Smooth muscle cell (in vitro differentiated cells): ENCODE data around the gene CCDC9. TPM values are rescaled to one million over a fixed set of nuclear protein-coding genes. Genes with fewer than 3 reads are reported as not detected.

Source experiments
- DNase-seq: peaks from one replicate; lab custom pipeline; 2025; ENCODE audit not compliant: unreplicated experiment; lab: John Stamatoyannopoulos, UW
- H2AFZ ChIP-seq: fragments of 200-600 bp; sonication (generic); 2 replicates; pipeline ENCODE4 v1.6.0; 2016; ENCODE audit warnings: antibody characterized with exemption, low read depth, mild to moderate bottlenecking
- H3F3A ChIP-seq: fragments of 200-600 bp; sonication (generic); 2 replicates; pipeline ENCODE4 v1.6.0; 2017; ENCODE audit warnings: antibody characterized with exemption, low read depth
- H3K27ac ChIP-seq: fragments of 200-600 bp; sonication (generic); 2 replicates; pipeline ENCODE4 v1.5.1; 2016; ENCODE audit warnings: low read depth, mild to moderate bottlenecking
- H3K27me3 ChIP-seq: fragments of 200-600 bp; sonication (generic); 2 replicates; pipeline ENCODE4 v1.6.1; 2016; ENCODE audit warnings: low read depth, mild to moderate bottlenecking
- H3K36me3 ChIP-seq: fragments of 200-600 bp; sonication (generic); 2 replicates; pipeline ENCODE4 v1.5.1; 2016; ENCODE audit warnings: low read depth
- H3K4me1 ChIP-seq: fragments of 200-600 bp; sonication (generic); 2 replicates; pipeline ENCODE4 v1.5.1; 2016; ENCODE audit warnings: low read depth
- H3K4me2 ChIP-seq: fragments of 200-600 bp; sonication (generic); 2 replicates; pipeline ENCODE4 v1.6.0; 2016; ENCODE audit warnings: mild to moderate bottlenecking
- H3K4me3 ChIP-seq: fragments of 200-600 bp; sonication (generic); 2 replicates; pipeline ENCODE4 v1.5.1; 2016; ENCODE audit warnings: mild to moderate bottlenecking
- H3K79me2 ChIP-seq: fragments of 200-600 bp; sonication (generic); 2 replicates; pipeline ENCODE4 v1.6.0; 2016; ENCODE audit warnings: low read depth, mild to moderate bottlenecking
- H3K9ac ChIP-seq: fragments of 200-600 bp; sonication (generic); 2 replicates; pipeline ENCODE4 v1.6.0; 2016; ENCODE audit warnings: low read depth
- H3K9me3 ChIP-seq: fragments of 200-600 bp; sonication (generic); replicated peaks from 2 replicates; pipeline ENCODE4 v1.5.1; 2016; ENCODE audit warnings: low read depth
- H4K20me1 ChIP-seq: fragments of 200-600 bp; sonication (generic); 2 replicates; pipeline ENCODE4 v1.6.0; 2016; ENCODE audit warnings: low read depth
- CTCF ChIP-seq: fragments of 200-600 bp; sonication (generic); IDR thresholded peaks from 2 replicates; pipeline ENCODE4 v1.5.1; 2017; ENCODE audit warnings: borderline replicate concordance, mild to moderate bottlenecking, antibody characterized with exemption; ENCODE audit not compliant: insufficient read depth, poor library complexity, severe bottlenecking
- WGBS: methylation state at CpG from one replicate; pipeline ENCODE4 v1.1.7; 2016; ENCODE audit warnings: low lambda C conversion rate; 5-methylcytosine and 5-hydroxymethylcytosine counted together
- polyA plus RNA-seq: library from polyadenylated mRNA; unstranded; fragments of >200 nt; fragmentation: Nextera tagmentation; extraction: Ambion mirVana; gene quantifications from 2 replicates; pipeline ENCODE4 v1.2.1, GENCODE V29; 2016
- total RNA-seq: library from RNA; depleted of rRNA; stranded (reverse); fragments of >200 nt; gene quantifications from 2 replicates; pipeline ENCODE4 v1.2.3, GENCODE V29; 2014

CCDC9 gene
- total and polyA plus RNA-seq, 2 experiments from 2014 or later = 6.4 to 12.7 TPM

GRCh38 chr19:47230054-47230920 lies 26.0 kb upstream of the CCDC9 start:
- Histone ChIP-seq H2AFZ (no peak overlapping the region), H3K36me3 (no peaks in the 10 kb centered on the region), H3K9me3 (no peaks in the 10 kb centered on the region), H4K20me1 (peaks cover 25% of the 10 kb centered on the region), H3K4me2 (peak overlapping the region; percentile 98), H3K79me2 (peaks cover 4% of the 10 kb centered on the region), H3K9ac (peak overlapping the region; percentile 94), H3F3A (peaks cover 53% of the 10 kb centered on the region), H3K4me1 (peaks cover 25% of the 10 kb centered on the region), H3K27ac (peak overlapping the region; percentile 90), H3K4me3 (peak overlapping the region; percentile 96), H3K27me3 (no peaks in the 10 kb centered on the region)
- peak; percentile 93 for TF ChIP-seq CTCF
- 4% methylated on average over 34 of the region's 84 CpGs for WGBS
- peak; percentile 49 for DNase-seq

GRCh38 chr19:47230921-47231214 lies 25.5 kb upstream of the CCDC9 start, which contains the start of gene BBC3:
Gene BBC3 (minus strand): TSS chr19:47231199. CDS start chr19:47228431, 2,768 bp downstream.
- no peaks in the 10 kb centered on the region for H3K36me3 ChIP-seq
- H3F3A ChIP-seq = peaks cover 47% of the 10 kb centered on the region
- peak within 1 kb of the TSS; percentile 94 for H3K9ac ChIP-seq
- no peak for TF ChIP-seq CTCF
- peak within 1 kb of the TSS; percentile 92 for H3K27ac ChIP-seq
- peaks cover 4% of the 10 kb centered on the region for H3K79me2 ChIP-seq
- DNase-seq = no peak
- WGBS = 0% methylated on average over 11 of the region's 43 CpGs
- H4K20me1 ChIP-seq = peaks cover 24% of the 10 kb centered on the region
- no peak within 1 kb of the TSS for H2AFZ ChIP-seq
- H3K27me3 ChIP-seq = no peaks in the 10 kb centered on the region
- H3K4me2 ChIP-seq = peak within 1 kb of the TSS; percentile 98
- H3K4me3 ChIP-seq = peak within 1 kb of the TSS; percentile 96
- peaks cover 20% of the 10 kb centered on the region for H3K4me1 ChIP-seq
- H3K9me3 ChIP-seq = no peaks in the 10 kb centered on the region

- peaks cover 4% of the 10 kb centered on the region for H3K79me2 ChIP-seq
- H4K20me1 ChIP-seq = peaks cover 24% of the 10 kb centered on the region
- H2AFZ ChIP-seq = no peak overlapping the region
- H3K4me3 ChIP-seq = peak overlapping the region; percentile 96
- 12% methylated on average over 25 of the region's 51 CpGs for WGBS
- peaks cover 19% of the 10 kb centered on the region for H3K4me1 ChIP-seq
- peaks cover 46% of the 10 kb centered on the region for H3F3A ChIP-seq
- H3K9ac ChIP-seq = peak overlapping the region; percentile 64
- peak overlapping the region; percentile 92 for H3K27ac ChIP-seq
- no peaks in the 10 kb centered on the region for H3K9me3 ChIP-seq
- H3K4me2 ChIP-seq = peak overlapping the region; percentile 73
- TF ChIP-seq CTCF = no peak
- no peaks in the 10 kb centered on the region for H3K27me3 ChIP-seq
- DNase-seq = peak; percentile 90
- no peaks in the 10 kb centered on the region for H3K36me3 ChIP-seq
Observed at GRCh38 chr19:47231215-47232054, 24.9 kb upstream of the CCDC9 start.
